AG09309 (cell line): Measurements from ENCODE around the gene TRAPPC2L.

Experiments used
- DNase-seq: peaks from one replicate; pipeline ENCODE4 v3.0.0-alpha.2; 2010; ENCODE audit warnings: low read depth
- H3K4me3 ChIP-seq: 2 replicates; pipeline ENCODE4 v1.5.1; 2011; ENCODE audit warnings: mild to moderate bottlenecking, low read depth, low read length, moderate library complexity; ENCODE audit not compliant: control insufficient read depth
- CTCF ChIP-seq: IDR thresholded peaks from 2 replicates; pipeline ENCODE4 v1.5.1; 2011; ENCODE audit warnings: mild to moderate bottlenecking, low read depth, low read length, inconsistent platforms; ENCODE audit not compliant: insufficient read depth, control insufficient read depth; ENCODE audit errors: missing control alignments

TRAPPC2L gene

GRCh38 chr16:88825146-88825545, 31.8 kb upstream of the TRAPPC2L start:
- TF ChIP-seq CTCF: no peak
- DNase-seq: no peak
- no peak overlapping the region for H3K4me3 ChIP-seq

DNA sequence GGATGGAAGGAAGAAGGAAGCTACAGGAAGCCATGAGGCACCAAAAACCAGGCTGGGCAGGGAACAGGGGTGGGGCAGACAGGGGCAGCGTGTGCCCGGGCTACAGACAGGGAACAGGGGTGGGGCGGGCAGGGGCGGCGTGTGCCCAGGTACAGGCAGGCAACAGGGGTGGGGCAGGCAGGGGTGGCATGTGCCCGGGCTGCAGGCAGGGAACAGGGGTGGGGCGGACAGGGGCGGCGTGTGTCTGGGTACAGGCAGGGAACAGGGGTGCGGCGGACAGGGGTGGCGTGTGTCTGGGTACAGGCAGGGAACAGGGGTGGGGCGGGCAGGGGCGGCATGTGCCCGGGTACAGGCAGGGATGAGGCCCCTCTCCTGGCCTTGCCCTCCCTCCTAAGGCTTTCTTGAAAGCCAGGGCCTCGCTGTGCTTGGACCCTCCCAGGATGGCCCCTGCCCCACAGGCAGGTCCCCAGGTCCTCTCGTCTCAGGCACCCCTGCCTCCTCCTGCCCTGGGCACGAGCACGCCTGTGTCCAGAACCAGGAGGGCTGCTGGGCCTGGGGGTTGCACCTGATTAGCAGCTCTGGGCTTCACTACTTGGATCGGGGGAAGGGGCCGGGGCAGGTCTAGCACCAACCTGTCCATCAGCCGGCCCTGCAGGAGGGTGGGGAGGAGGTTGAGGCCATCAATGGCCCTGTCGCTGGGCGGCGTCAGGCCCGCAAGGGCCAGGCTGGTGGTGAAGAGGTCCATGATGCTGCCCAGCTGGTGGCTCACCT, 30.7 kb upstream of the TRAPPC2L start:
- TF ChIP-seq CTCF: no peak
- no peak overlapping the region for H3K4me3 ChIP-seq
- no peak for DNase-seq

DNA sequence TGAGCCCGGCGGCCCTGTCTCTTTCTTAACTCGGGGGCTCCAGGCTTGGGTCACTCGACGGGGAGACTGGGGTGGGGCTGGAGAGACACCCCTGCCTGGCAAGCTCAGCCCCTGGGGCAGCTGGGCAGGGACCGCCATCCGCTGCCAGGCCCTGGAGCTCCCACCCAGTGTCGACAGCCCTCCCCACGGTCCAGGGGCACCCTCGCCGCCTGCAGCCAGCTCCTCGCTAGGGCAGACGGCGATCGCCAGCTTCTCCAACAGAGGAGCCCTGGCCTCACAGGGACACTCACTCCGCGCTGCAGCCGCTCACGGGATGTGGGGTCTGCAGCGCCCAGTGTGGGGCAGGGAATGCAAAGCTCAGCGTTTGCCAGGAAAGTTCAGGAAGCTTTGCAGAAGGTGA, 29.2 kb upstream of the TRAPPC2L start:
- H3K4me3 ChIP-seq: no peak overlapping the region
- no peak for TF ChIP-seq CTCF
- DNase-seq: no peak

DNA sequence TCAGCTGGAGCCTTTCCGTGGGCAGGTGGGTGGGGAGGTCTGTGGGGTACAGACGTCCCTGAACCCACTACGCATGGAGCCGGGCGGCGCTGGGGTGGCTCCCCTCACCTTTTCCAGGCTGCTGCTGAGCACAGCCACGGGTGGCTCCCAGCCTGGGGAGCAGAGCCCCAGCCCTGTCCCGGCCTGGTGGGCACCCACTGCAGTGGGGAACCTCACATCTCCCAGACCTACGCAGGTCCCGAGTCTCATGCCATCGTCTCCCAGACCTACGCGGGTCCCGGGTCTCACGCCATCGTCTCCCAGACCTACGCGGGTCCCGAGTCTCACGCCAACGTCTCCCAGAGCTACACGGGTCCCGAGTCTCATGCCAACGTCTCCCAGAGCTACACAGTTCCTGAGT, 28.2 kb upstream of the TRAPPC2L start:
- H3K4me3 ChIP-seq: no peak overlapping the region
- no peak for TF ChIP-seq CTCF
- no peak for DNase-seq

DNA sequence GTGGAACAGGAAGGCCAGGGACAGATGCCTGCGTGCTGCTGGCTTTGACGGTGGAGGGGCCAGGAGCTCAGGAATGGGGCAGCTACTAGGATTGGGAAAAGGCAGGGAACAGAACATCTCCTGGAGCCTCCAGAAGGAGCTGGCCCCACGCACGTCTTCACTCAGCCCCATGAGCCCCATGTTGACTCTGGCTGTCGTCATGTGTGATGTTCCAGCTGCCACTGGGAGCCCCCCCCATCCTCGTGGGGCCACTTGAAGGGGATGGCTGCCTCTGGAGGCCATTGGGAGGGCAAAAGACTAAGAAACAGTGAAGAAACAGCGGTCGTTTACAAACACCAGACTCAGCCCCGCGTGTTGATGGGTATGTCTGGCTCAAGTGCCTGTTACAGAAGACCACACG, 26.7 kb upstream of the TRAPPC2L start:
- no peak for DNase-seq
- no peak overlapping the region for H3K4me3 ChIP-seq
- TF ChIP-seq CTCF: no peak

DNA sequence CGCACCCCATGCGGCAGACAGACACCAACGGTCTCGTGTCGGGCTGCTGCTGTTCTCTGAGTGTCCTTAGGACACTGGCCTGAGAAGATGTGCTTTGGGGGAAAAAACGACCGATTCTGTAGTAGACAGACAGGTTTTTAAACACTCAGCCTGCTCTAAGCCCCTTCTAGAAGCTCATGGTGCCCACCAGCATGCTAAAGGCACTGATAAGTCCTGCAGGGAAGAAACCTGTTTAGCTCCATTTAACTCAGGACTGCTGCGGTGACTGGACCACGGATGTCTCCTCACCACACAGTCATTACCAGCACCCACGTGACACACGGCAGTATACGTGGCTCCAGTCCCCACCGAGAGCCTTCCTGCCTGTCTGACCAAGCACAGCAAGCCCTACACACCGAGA, 26.1 kb upstream of the TRAPPC2L start:
- no peak for TF ChIP-seq CTCF
- H3K4me3 ChIP-seq: no peak overlapping the region
- no peak for DNase-seq
